ENCODE results near the gene NSUN3.

The NSUN3 gene

DNA sequence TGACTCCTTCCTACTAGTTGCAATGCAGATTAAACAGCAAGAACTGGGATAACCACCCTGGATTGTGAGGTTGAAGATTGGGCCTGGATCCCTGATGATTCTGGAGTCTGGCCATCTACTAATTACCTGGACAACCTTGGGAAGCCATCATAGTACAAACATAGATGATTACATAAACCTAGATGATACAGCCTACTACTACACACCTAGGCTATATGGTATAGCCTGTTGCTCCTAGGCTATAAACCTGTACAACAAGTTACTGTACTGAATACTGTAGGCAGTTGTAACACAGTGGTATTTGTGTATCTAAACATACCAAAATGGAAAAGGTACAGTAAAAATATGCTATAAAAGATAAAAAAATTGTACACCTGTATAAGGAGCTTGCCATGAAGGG is 48.0 kb downstream of the NSUN3 start:
- H3K4me2 ChIP-seq (ENCODE audit: low read depth, low read length, poor library complexity, severe bottlenecking): no peak overlapping the region
- H3K27me3 ChIP-seq (ENCODE audit: low read length): no peaks in the 10 kb centered on the region
- no peaks in the 10 kb centered on the region for H3K79me2 ChIP-seq (ENCODE audit: insufficient read depth, low read length)
- H2AFZ ChIP-seq (ENCODE audit: low read depth, low read length, severe bottlenecking): no peak overlapping the region
- no peaks in the 10 kb centered on the region for H3K9me3 ChIP-seq (ENCODE audit: insufficient read depth, low read length)
- no peaks in the 10 kb centered on the region for H4K20me1 ChIP-seq (ENCODE audit: low read depth, low read length)
- H3K4me3 ChIP-seq (ENCODE audit: insufficient read depth, low read length, poor library complexity, severe bottlenecking): no peak overlapping the region
- H3F3A ChIP-seq (ENCODE audit: insufficient read depth): no peaks in the 10 kb centered on the region
- no peak overlapping the region for H3K27ac ChIP-seq (ENCODE audit: low read depth, low read length)
- no peak overlapping the region for H3K9ac ChIP-seq (ENCODE audit: low read length)
- no peaks in the 10 kb centered on the region for H3K9me2 ChIP-seq (replicated peaks; ENCODE audit: insufficient read depth, low read length)
- H3K36me3 ChIP-seq (ENCODE audit: low read length): 0 out of 2 replicates have a peak, but pooled peaks cover 2% of the 10 kb centered on the region
- no peak for TF ChIP-seq EZH2phosphoT487 (conservative IDR thresholded peaks at IDR 0.05; ENCODE audit: low read length)
- TF ChIP-seq, protein P1, sequence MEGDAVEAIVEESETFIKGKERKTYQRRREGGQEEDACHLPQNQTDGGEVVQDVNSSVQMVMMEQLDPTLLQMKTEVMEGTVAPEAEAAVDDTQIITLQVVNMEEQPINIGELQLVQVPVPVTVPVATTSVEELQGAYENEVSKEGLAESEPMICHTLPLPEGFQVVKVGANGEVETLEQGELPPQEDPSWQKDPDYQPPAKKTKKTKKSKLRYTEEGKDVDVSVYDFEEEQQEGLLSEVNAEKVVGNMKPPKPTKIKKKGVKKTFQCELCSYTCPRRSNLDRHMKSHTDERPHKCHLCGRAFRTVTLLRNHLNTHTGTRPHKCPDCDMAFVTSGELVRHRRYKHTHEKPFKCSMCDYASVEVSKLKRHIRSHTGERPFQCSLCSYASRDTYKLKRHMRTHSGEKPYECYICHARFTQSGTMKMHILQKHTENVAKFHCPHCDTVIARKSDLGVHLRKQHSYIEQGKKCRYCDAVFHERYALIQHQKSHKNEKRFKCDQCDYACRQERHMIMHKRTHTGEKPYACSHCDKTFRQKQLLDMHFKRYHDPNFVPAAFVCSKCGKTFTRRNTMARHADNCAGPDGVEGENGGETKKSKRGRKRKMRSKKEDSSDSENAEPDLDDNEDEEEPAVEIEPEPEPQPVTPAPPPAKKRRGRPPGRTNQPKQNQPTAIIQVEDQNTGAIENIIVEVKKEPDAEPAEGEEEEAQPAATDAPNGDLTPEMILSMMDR (IDR thresholded peaks at IDR 0.05; ENCODE audit: insufficient read depth, low read length, poor library complexity, severe bottlenecking): no peak

DNA sequence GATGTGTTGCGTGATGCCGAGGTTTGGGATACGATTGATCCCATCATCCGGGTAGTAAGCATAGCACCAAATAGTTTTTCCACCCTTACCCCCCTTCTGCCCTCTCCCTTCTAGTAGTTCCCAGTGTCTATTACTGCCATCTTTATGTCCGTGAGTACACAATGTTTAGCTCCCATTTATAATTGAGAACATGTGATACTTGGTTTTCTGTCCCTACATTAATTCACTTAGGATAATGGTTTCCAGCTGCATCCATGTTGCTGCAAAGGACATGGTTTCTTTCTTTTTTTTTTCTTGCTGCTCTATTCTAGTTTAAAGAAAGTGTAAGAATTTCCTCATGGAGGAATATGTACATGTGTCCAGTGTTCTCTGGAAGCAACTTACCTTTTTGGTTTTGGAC is 51.8 kb downstream of the NSUN3 start:
- H3K36me3 ChIP-seq (ENCODE audit: low read length): no peaks in the 10 kb centered on the region
- no peak overlapping the region for H3K4me2 ChIP-seq (ENCODE audit: low read depth, low read length, poor library complexity, severe bottlenecking)
- no peaks in the 10 kb centered on the region for H3K9me2 ChIP-seq (replicated peaks; ENCODE audit: insufficient read depth, low read length)
- H3K27ac ChIP-seq (ENCODE audit: low read depth, low read length): no peak overlapping the region
- H3K9ac ChIP-seq (ENCODE audit: low read length): no peak overlapping the region
- no peaks in the 10 kb centered on the region for H3F3A ChIP-seq (ENCODE audit: insufficient read depth)
- no peaks in the 10 kb centered on the region for H3K27me3 ChIP-seq (ENCODE audit: low read length)
- H2AFZ ChIP-seq (ENCODE audit: low read depth, low read length, severe bottlenecking): no peak overlapping the region
- TF ChIP-seq EZH2phosphoT487 (conservative IDR thresholded peaks at IDR 0.05; ENCODE audit: low read length): no peak
- no peak overlapping the region for H3K4me3 ChIP-seq (ENCODE audit: insufficient read depth, low read length, poor library complexity, severe bottlenecking)
- no peaks in the 10 kb centered on the region for H3K79me2 ChIP-seq (ENCODE audit: insufficient read depth, low read length)
- H3K9me3 ChIP-seq (ENCODE audit: insufficient read depth, low read length): no peaks in the 10 kb centered on the region
- H4K20me1 ChIP-seq (ENCODE audit: low read depth, low read length): no peaks in the 10 kb centered on the region

DNA sequence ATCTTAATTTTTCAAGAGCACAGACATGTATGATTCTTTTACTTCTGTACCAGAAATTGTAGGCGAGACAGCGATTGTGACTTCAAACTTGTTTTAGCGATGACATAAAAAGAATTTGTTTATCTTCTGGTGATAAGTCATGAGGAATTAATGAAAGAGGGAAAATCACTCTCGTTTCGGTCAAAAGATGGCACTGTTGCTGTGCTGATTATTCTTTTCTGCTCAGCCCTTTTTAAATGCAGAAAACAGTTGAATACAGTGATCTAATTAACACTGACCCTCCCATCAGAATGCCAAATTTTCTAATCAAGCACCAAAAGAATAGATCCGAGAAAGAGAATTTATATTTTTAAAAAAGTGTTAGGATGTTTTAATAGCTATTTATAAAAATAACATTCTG is 52.6 kb downstream of the NSUN3 start:
- Histone ChIP-seq H3K27ac (ENCODE audit: low read depth, low read length) (no peak overlapping the region), H3K9me3 (ENCODE audit: insufficient read depth, low read length) (no peaks in the 10 kb centered on the region), H3K36me3 (ENCODE audit: low read length) (no peaks in the 10 kb centered on the region), H3K79me2 (ENCODE audit: insufficient read depth, low read length) (no peaks in the 10 kb centered on the region), H3F3A (ENCODE audit: insufficient read depth) (no peaks in the 10 kb centered on the region), H3K4me3 (ENCODE audit: insufficient read depth, low read length, poor library complexity, severe bottlenecking) (no peak overlapping the region), H3K27me3 (ENCODE audit: low read length) (no peaks in the 10 kb centered on the region), H3K4me2 (ENCODE audit: low read depth, low read length, poor library complexity, severe bottlenecking) (no peak overlapping the region), H2AFZ (ENCODE audit: low read depth, low read length, severe bottlenecking) (no peak overlapping the region), H4K20me1 (ENCODE audit: low read depth, low read length) (no peaks in the 10 kb centered on the region), H3K9me2 (replicated peaks; ENCODE audit: insufficient read depth, low read length) (no peaks in the 10 kb centered on the region), H3K9ac (ENCODE audit: low read length) (no peak overlapping the region)
- TF ChIP-seq, protein P1 (IDR thresholded peaks at IDR 0.05; ENCODE audit: insufficient read depth, low read length, poor library complexity, severe bottlenecking): no peak
- no peak for TF ChIP-seq EZH2phosphoT487 (conservative IDR thresholded peaks at IDR 0.05; ENCODE audit: low read length)

DNA sequence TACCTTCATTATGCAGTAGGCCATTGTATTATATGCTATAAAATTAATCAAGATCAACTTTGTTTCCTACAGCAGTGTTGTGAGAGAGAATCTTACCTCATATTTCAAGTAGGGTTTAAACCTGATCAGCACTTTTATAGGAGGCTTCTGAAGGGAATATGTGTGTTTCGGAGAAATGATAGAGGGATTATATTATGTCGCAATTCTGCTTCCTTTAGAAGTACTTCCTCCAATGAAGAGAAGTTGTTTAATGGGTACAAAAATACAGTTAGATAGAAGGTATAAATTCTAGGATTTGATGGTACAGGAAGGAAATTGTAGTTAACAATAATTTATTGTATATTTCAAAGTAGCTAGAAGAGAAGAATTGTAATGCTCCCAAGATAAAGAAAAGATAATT is 54.9 kb downstream of the NSUN3 start:
- H3K9me2 ChIP-seq (replicated peaks; ENCODE audit: insufficient read depth, low read length): no peaks in the 10 kb centered on the region
- H3K4me2 ChIP-seq (ENCODE audit: low read depth, low read length, poor library complexity, severe bottlenecking): no peak overlapping the region
- no peak overlapping the region for H3K27ac ChIP-seq (ENCODE audit: low read depth, low read length)
- no peaks in the 10 kb centered on the region for H3K9me3 ChIP-seq (ENCODE audit: insufficient read depth, low read length)
- H3K27me3 ChIP-seq (ENCODE audit: low read length): no peaks in the 10 kb centered on the region
- no peak overlapping the region for H3K4me3 ChIP-seq (ENCODE audit: insufficient read depth, low read length, poor library complexity, severe bottlenecking)
- H3K9ac ChIP-seq (ENCODE audit: low read length): no peak overlapping the region
- H2AFZ ChIP-seq (ENCODE audit: low read depth, low read length, severe bottlenecking): no peak overlapping the region
- H3F3A ChIP-seq (ENCODE audit: insufficient read depth): no peaks in the 10 kb centered on the region
- TF ChIP-seq, protein P1 (IDR thresholded peaks at IDR 0.05; ENCODE audit: insufficient read depth, low read length, poor library complexity, severe bottlenecking): no peak
- TF ChIP-seq EZH2phosphoT487 (conservative IDR thresholded peaks at IDR 0.05; ENCODE audit: low read length): no peak
- H3K79me2 ChIP-seq (ENCODE audit: insufficient read depth, low read length): no peaks in the 10 kb centered on the region
- peaks cover 6% of the 10 kb centered on the region; the same call in 1 of the 2 replicates for H3K36me3 ChIP-seq (ENCODE audit: low read length)
- no peaks in the 10 kb centered on the region for H4K20me1 ChIP-seq (ENCODE audit: low read depth, low read length)
